OCI-LY7 (cell line): ENCODE data around the gene REX1BD.

Source experiments
- EZH2phosphoT487 ChIP-seq: fragments of 200-600 bp; sonication (generic); IDR thresholded peaks from 2 replicates; pipeline ENCODE4 v1.6.1; 2018; ENCODE audit warnings: low read depth, borderline replicate concordance, mild to moderate bottlenecking, mixed run types, antibody characterized with exemption, low read length, moderate library complexity, mixed read lengths
- TF ChIP-seq, protein P1 (sequence below): fragments of 200-600 bp; sonication (generic); conservative IDR thresholded peaks from 2 replicates; pipeline ENCODE4 v1.5.1; 2014; ENCODE audit warnings: mild to moderate bottlenecking, antibody characterized with exemption, low read length, moderate library complexity, mixed read lengths

DNA sequence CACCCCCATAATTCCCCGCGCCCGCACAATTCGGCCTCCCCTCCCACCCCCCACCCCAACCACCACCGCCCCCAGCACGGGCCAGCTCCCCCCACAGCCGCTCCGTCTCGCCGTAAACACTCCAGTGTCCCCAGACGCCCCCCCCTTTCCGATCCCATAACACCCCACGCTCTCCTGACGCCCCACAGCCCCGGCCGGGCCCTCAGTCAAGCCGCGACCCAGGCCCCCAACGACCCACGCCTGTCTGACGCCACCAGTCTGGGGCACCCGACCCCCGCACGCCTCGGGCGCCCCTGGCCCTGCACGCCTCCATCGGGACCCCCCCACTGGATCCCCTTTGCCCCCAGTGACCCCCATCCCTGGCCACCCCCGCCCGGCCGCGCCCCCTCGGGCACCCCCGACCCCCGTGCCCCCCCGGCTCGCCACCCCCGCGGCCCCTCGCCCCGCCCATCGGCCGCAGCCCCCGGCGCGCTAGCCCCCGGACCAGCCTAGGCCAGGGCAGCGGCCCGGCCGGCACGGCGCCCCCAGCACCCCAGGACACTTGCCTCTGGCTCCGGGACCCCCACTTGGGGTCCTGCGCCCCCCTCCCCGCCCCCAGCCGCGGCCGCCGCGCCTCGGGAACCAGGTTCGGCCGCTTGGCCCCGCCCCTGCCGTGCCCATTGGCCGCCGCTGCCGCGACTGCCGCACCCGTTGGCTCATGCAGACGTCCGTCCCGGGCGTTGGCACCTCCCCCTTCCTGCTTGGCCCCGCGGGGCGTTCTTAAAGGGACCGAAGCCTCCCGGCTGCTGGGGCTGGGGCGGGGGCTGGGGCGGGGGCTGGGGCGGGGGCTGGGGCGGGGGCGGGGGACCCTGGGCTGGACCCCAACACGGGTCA is 45.4 kb upstream of the REX1BD start, which contains the start of gene FKBP8:
- TF ChIP-seq, protein P1, sequence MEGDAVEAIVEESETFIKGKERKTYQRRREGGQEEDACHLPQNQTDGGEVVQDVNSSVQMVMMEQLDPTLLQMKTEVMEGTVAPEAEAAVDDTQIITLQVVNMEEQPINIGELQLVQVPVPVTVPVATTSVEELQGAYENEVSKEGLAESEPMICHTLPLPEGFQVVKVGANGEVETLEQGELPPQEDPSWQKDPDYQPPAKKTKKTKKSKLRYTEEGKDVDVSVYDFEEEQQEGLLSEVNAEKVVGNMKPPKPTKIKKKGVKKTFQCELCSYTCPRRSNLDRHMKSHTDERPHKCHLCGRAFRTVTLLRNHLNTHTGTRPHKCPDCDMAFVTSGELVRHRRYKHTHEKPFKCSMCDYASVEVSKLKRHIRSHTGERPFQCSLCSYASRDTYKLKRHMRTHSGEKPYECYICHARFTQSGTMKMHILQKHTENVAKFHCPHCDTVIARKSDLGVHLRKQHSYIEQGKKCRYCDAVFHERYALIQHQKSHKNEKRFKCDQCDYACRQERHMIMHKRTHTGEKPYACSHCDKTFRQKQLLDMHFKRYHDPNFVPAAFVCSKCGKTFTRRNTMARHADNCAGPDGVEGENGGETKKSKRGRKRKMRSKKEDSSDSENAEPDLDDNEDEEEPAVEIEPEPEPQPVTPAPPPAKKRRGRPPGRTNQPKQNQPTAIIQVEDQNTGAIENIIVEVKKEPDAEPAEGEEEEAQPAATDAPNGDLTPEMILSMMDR = no peak
- TF ChIP-seq EZH2phosphoT487 = no peak
